Measurements from ENCODE around the gene ACTG2.

ACTG2 gene

DNA sequence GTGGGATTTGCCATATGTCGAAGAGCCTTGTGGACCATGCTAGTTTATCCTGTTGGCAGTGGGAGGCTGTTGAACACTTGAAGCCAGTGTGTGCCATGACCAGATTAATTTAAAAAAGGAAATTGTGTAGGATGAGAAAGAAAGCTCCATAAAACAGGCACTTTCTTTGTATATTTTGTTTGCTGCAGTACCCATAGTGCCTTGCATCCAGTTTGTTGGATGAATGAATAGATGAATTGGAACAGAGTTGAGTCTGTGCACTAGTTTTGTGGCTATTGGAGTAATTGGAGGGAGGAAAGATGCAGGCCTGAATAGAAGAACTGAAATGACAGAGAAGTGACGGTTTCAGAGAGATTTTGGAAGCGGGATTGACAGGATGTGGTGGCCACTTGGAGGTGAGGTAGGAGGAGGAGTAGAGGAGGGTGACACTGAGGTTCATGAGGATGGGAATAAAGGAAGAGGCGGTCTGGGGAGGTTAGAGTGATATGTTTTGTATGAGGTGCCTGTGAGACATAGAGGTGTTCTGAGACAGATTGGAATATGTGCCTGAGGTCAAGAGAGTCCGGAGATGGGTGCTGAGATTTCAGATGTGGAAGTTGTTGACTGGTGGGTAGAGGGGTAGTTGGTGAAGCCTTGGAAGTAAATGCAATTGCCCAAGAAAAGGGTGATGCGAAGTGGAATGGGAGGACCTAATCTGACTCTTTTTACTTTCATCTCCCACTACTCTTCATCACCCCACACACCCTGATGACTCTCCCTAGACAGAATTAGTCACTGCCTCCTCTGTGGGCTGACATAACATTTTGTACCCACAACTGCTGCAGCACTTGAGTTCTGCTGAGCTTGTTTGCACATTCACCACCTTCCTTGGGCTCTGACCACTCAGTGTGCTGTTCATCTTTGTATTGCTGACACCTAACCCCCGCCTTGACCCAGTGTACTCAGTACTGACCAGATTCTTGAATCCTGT, 39.0 kb downstream of the ACTG2 start:
- Histone ChIP-seq H3K9me2 (replicated peaks; ENCODE audit: insufficient read depth, low read length) (no peaks in the 10 kb centered on the region), H2AFZ (ENCODE audit: low read depth, low read length, severe bottlenecking) (no peak overlapping the region), H3K36me3 (ENCODE audit: low read length) (peaks cover 3% of the 10 kb centered on the region; the same call in 1 of the 2 replicates), H3K79me2 (ENCODE audit: insufficient read depth, low read length) (peaks cover 93% of the 10 kb centered on the region), H3K9ac (ENCODE audit: low read length) (no peak overlapping the region), H3K4me2 (ENCODE audit: low read depth, low read length, poor library complexity, severe bottlenecking) (no peak overlapping the region), H3F3A (ENCODE audit: insufficient read depth) (no peaks in the 10 kb centered on the region; the same call in 1 of the 2 replicates), H3K9me3 (ENCODE audit: insufficient read depth, low read length) (no peaks in the 10 kb centered on the region), H3K4me3 (ENCODE audit: insufficient read depth, low read length, poor library complexity, severe bottlenecking) (no peak overlapping the region), H4K20me1 (ENCODE audit: low read depth, low read length) (0 out of 2 replicates have a peak, but pooled peaks cover 4% of the 10 kb centered on the region), H3K27me3 (ENCODE audit: low read length) (no peaks in the 10 kb centered on the region), H3K27ac (ENCODE audit: low read depth, low read length) (no peak overlapping the region)
- TF ChIP-seq CTCF (IDR thresholded peaks at IDR 0.05; ENCODE audit: insufficient read depth, low read length, poor library complexity, severe bottlenecking) = no peak
- TF ChIP-seq EZH2phosphoT487 (conservative IDR thresholded peaks at IDR 0.05; ENCODE audit: low read length) = no peak

DNA sequence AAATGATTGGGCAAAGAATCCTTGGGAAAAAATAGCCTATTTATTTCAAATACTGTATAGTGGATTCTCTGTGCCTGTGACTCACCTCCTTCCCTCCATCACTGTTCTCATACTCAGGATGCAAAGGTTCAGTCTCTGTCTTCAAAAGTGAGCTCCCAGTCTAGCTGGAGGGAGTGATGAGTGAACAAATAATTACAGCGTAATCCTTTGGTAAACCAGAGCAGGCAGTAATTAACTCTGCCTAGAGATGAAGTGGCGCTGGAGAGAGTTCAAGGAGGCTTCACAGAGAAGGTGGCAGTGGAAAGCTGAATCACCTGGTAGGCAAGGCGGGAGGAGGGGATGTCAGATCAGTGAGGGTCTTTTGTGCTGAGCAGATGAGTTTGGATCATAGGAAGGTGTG, 40.4 kb downstream of the ACTG2 start:
- H3K27me3 ChIP-seq (ENCODE audit: low read length) = no peaks in the 10 kb centered on the region
- no peak overlapping the region for H3K4me2 ChIP-seq (ENCODE audit: low read depth, low read length, poor library complexity, severe bottlenecking)
- no peaks in the 10 kb centered on the region for H3K9me3 ChIP-seq (ENCODE audit: insufficient read depth, low read length)
- no peak overlapping the region for H3K9ac ChIP-seq (ENCODE audit: low read length)
- no peak overlapping the region for H3K27ac ChIP-seq (ENCODE audit: low read depth, low read length)
- no peaks in the 10 kb centered on the region for H3F3A ChIP-seq (ENCODE audit: insufficient read depth)
- peaks cover 4% of the 10 kb centered on the region; the same call in 1 of the 2 replicates for H4K20me1 ChIP-seq (ENCODE audit: low read depth, low read length)
- H3K4me3 ChIP-seq (ENCODE audit: insufficient read depth, low read length, poor library complexity, severe bottlenecking) = no peak overlapping the region
- H3K79me2 ChIP-seq (ENCODE audit: insufficient read depth, low read length) = peaks cover 93% of the 10 kb centered on the region
- TF ChIP-seq EZH2phosphoT487 (conservative IDR thresholded peaks at IDR 0.05; ENCODE audit: low read length) = no peak
- no peak for TF ChIP-seq CTCF (IDR thresholded peaks at IDR 0.05; ENCODE audit: insufficient read depth, low read length, poor library complexity, severe bottlenecking)
- no peak overlapping the region for H2AFZ ChIP-seq (ENCODE audit: low read depth, low read length, severe bottlenecking)
- peaks cover 3% of the 10 kb centered on the region; the same call in 1 of the 2 replicates for H3K36me3 ChIP-seq (ENCODE audit: low read length)
- H3K9me2 ChIP-seq (replicated peaks; ENCODE audit: insufficient read depth, low read length) = no peaks in the 10 kb centered on the region

- Histone ChIP-seq H3K9me3 (ENCODE audit: insufficient read depth, low read length) (no peaks in the 10 kb centered on the region), H3K36me3 (ENCODE audit: low read length) (peaks cover 6% of the 10 kb centered on the region; the same call in 1 of the 2 replicates), H3K27ac (ENCODE audit: low read depth, low read length) (no peak overlapping the region), H3K4me2 (ENCODE audit: low read depth, low read length, poor library complexity, severe bottlenecking) (no peak overlapping the region), H3K79me2 (ENCODE audit: insufficient read depth, low read length) (peaks cover 91% of the 10 kb centered on the region), H2AFZ (ENCODE audit: low read depth, low read length, severe bottlenecking) (no peak overlapping the region), H3F3A (ENCODE audit: insufficient read depth) (no peaks in the 10 kb centered on the region), H3K4me3 (ENCODE audit: insufficient read depth, low read length, poor library complexity, severe bottlenecking) (no peak overlapping the region), H4K20me1 (ENCODE audit: low read depth, low read length) (peaks cover 4% of the 10 kb centered on the region; the same call in 1 of the 2 replicates), H3K27me3 (ENCODE audit: low read length) (no peaks in the 10 kb centered on the region), H3K9ac (ENCODE audit: low read length) (no peak overlapping the region), H3K9me2 (replicated peaks; ENCODE audit: insufficient read depth, low read length) (no peaks in the 10 kb centered on the region)
- no peak for TF ChIP-seq EZH2phosphoT487 (conservative IDR thresholded peaks at IDR 0.05; ENCODE audit: low read length)
- TF ChIP-seq CTCF (IDR thresholded peaks at IDR 0.05; ENCODE audit: insufficient read depth, low read length, poor library complexity, severe bottlenecking) = no peak
These were observed 42.8 kb downstream of the ACTG2 start for GRCh38 chr2:73935641-73936040.

All from SU-DHL-6 (cell line).